HK-2 (cell line): ENCODE results near the gene TMEM223.
"Not testable (repeated sequence)": the region's sequence is repeated elsewhere in the genome, so short reads cannot be mapped to it uniquely, and the experiment has no call there.

ENCODE experiments used
- DNase-seq: peaks from one replicate; pipeline ENCODE4 v3.0.0-alpha.2; 2018; ENCODE audit not compliant: unreplicated experiment

The TMEM223 gene

GRCh38 chr11:62791501-62792201 is at the start of gene TMEM223:
TMEM223 (minus strand) TSS chr11:62792006; CDS start chr11:62791994, 12 bp downstream.
- peak; percentile 80 for DNase-seq

GRCh38 chr11:62840721-62841360 is 49.0 kb upstream of the TMEM223 start:
- peak; percentile 67 for DNase-seq

- peak; percentile 76 for DNase-seq
Measured at GRCh38 chr11:62839050-62839945, 47.5 kb upstream of the TMEM223 start, which contains the start of gene WDR74. WDR74 (minus strand) TSS chr11:62839590; CDS start chr11:62839570, 20 bp downstream.

- DNase-seq: no peak
Measured at GRCh38 chr11:62835336-62835735, 43.5 kb upstream of the TMEM223 start.

GRCh38 chr11:62832336-62833234 is 40.8 kb upstream of the TMEM223 start, which contains the start of gene TEX54:
TEX54 (minus strand) TSS chr11:62832841.
- DNase-seq: no peak

GRCh38 chr11:62831520-62832335 is 39.9 kb upstream of the TMEM223 start, which contains the start of gene STX5:
STX5 (minus strand) TSS chr11:62832051; CDS start chr11:62831243, 808 bp downstream.
- peak; percentile 96 for DNase-seq

GRCh38 chr11:62830904-62831519 is 39.2 kb upstream of the TMEM223 start:
- DNase-seq: no peak

GRCh38 chr11:62828130-62828529 is 36.3 kb upstream of the TMEM223 start:
- not testable (repeated sequence) for DNase-seq

GRCh38 chr11:62823677-62824076 is 31.9 kb upstream of the TMEM223 start:
- DNase-seq: no peak

- no peak for DNase-seq
Measured at GRCh38 chr11:62817129-62817528, 25.3 kb upstream of the TMEM223 start.

- DNase-seq: no peak
Measured at GRCh38 chr11:62816557-62816956, 24.8 kb upstream of the TMEM223 start.

- no peak for DNase-seq
Measured at GRCh38 chr11:62811659-62812058, 19.9 kb upstream of the TMEM223 start.

- no peak for DNase-seq
Measured at GRCh38 chr11:62810748-62811147, 18.9 kb upstream of the TMEM223 start.

- DNase-seq: no peak
Measured at GRCh38 chr11:62806611-62807121, 14.9 kb upstream of the TMEM223 start.

GRCh38 chr11:62805961-62806441 is 14.2 kb upstream of the TMEM223 start:
- DNase-seq: peak; percentile 13

- peak; percentile 92 for DNase-seq
Measured at GRCh38 chr11:62805076-62805892, 13.5 kb upstream of the TMEM223 start, which contains the start of gene NXF1. NXF1 (minus strand) TSS chr11:62805440; CDS start chr11:62805356, 84 bp downstream.

- DNase-seq: peak; percentile 12
Measured at GRCh38 chr11:62804310-62805075, 12.7 kb upstream of the TMEM223 start.
